Measurements from ENCODE around the gene PTS. TPM values are rescaled to one million over a fixed set of nuclear protein-coding genes. Genes with fewer than 3 reads are reported as not detected.

The PTS gene
- total and polyA plus RNA-seq, 7 donors = 17.2 to 86.5 (median 38.5) TPM

DNA sequence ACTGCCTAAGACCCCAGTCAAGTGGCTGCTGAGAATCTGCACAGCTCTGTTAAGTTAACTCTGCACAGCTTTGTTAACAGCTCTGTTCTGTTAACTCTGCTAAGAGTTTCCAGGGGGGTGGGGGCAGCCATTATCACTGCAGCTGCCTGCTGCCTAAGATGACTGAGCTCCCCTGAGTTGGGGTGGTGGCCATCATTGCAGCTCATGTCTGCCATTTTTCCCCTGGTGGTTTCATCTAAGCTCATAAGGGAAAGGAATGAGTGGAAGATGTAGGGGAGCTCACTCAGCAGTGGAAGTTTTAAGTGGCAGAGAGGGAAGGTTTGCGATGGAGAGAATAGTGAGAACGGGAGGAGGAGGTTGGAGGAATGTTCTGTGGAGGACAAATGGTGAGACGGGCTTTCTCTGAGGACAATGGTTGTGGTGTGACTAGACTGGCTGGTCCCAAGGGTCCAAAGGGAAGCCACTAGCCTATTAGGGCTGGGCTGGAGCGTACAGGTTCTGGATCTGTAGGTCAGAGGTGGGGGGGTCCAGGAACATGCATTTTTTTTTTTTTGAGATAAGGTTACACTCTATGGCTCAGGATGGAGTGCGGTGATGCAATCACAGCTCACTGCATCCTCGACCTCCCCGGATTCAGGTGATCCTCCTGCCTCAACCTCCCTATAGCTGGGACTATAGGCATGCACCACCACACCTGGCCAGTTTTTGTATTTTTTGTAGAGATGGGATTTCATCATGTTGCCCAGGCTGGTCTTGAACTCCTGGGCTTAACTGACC, 48.0 kb downstream of the PTS start:
- no peak overlapping the region for H3K27ac ChIP-seq
- H3K27me3 ChIP-seq = no peaks in the 10 kb centered on the region
- no peak for DNase-seq
- no peak overlapping the region for H3K4me3 ChIP-seq
- H3K36me3 ChIP-seq = no peaks in the 10 kb centered on the region
- H3K4me1 ChIP-seq = no peaks in the 10 kb centered on the region
- no peaks in the 10 kb centered on the region for H3K9me3 ChIP-seq
- TF ChIP-seq EP300 (IDR thresholded peaks at IDR 0.05) (no peak), POLR2A (IDR thresholded peaks at IDR 0.05) (no peak), POLR2AphosphoS5 (IDR thresholded peaks at IDR 0.05) (no peak)
- TF ChIP-seq, protein P1, sequence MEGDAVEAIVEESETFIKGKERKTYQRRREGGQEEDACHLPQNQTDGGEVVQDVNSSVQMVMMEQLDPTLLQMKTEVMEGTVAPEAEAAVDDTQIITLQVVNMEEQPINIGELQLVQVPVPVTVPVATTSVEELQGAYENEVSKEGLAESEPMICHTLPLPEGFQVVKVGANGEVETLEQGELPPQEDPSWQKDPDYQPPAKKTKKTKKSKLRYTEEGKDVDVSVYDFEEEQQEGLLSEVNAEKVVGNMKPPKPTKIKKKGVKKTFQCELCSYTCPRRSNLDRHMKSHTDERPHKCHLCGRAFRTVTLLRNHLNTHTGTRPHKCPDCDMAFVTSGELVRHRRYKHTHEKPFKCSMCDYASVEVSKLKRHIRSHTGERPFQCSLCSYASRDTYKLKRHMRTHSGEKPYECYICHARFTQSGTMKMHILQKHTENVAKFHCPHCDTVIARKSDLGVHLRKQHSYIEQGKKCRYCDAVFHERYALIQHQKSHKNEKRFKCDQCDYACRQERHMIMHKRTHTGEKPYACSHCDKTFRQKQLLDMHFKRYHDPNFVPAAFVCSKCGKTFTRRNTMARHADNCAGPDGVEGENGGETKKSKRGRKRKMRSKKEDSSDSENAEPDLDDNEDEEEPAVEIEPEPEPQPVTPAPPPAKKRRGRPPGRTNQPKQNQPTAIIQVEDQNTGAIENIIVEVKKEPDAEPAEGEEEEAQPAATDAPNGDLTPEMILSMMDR (IDR thresholded peaks at IDR 0.05) = no peak
- WGBS, 2 donors = 95% methylated on average over 7 of the region's 7 CpGs
- intact Hi-C loops (cut with DNase I) = no loop called here

DNA sequence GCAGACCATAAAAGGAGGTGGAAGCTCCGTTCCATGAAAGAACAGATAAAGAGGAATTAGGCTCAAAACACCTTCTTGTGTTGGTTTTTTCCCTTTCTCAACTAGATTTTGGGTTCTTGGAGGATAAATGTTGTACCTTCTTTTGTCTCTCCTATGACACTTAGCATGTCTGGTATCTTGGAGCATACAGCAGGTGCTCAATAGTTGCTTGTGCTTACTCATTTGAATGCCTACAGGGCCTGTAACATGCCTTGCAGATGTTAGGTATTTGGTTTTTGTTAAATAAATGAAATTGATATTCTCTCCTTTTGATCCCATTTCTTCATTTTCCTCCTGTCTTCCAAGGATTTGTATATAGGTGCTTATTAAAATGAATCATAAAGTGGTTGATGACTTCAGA, 50.8 kb downstream of the PTS start:
- no peak overlapping the region for H3K4me3 ChIP-seq
- H3K4me1 ChIP-seq = peaks cover 0 to 5% (median 3%) of the 10 kb centered on the region in 4 donors
- H3K36me3 ChIP-seq = no peaks in the 10 kb centered on the region
- TF ChIP-seq POLR2A (IDR thresholded peaks at IDR 0.05) (no peak), EP300 (IDR thresholded peaks at IDR 0.05) (no peak), POLR2AphosphoS5 (IDR thresholded peaks at IDR 0.05) (no peak)
- TF ChIP-seq, protein P1 (IDR thresholded peaks at IDR 0.05) = no peak
- H3K9me3 ChIP-seq = no peaks in the 10 kb centered on the region
- WGBS, 2 donors = 20 to 67% methylated on average over 1 of the region's 1 CpG
- DNase-seq = no peak
- H3K27me3 ChIP-seq = no peaks in the 10 kb centered on the region
- intact Hi-C loops (cut with DNase I) = no loop called here
- no peak overlapping the region for H3K27ac ChIP-seq

DNA sequence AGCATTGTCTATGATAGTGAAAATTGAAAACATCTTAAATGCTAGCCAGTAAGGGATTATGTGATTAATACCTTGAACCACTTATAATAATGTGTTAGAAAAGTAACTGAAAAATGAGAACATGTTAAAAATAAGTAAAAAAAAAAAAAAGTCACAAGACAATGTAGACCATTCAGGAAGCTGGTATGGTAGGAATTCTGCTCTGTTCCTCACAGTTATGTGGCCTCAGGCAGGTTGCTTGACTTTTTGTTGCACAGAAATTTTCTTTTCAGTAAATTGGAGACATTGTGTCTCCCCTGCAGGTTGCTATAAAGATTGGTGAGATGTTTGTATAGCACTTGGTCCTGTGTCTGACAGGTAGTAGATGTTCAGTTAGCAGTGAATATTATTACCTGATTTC, 51.7 kb downstream of the PTS start:
- TF ChIP-seq POLR2A (IDR thresholded peaks at IDR 0.05) (no peak), EP300 (IDR thresholded peaks at IDR 0.05) (no peak), POLR2AphosphoS5 (IDR thresholded peaks at IDR 0.05) (no peak)
- TF ChIP-seq, protein P1 (IDR thresholded peaks at IDR 0.05) = no peak
- no peak for DNase-seq
- Histone ChIP-seq H3K4me1 (peaks cover 0 to 5% (median 3%) of the 10 kb centered on the region in 4 donors), H3K4me3 (no peak overlapping the region), H3K36me3 (no peaks in the 10 kb centered on the region), H3K27me3 (no peaks in the 10 kb centered on the region), H3K9me3 (no peaks in the 10 kb centered on the region), H3K27ac (no peak overlapping the region)
- intact Hi-C loops (cut with DNase I) = no loop called here

DNA sequence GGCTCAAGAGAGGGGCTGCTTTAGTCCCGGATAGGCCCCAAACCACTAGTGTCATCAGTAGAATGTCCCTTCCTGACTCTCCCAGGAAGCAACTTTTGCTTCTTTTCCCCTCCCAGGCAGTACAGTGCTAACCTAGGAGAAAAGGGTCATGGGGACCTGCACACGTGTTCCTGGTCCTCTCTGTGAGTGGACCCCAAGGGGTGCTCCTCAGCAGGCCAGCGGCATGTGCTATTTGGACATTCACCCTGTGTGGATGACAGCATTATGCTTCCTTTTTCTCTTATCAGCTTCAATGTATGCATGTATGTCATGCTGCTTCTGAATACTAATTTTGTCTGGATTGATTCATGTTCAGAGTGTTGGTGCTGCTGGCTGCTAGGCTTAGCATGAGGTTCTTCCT, 52.6 kb downstream of the PTS start:
- H3K4me1 ChIP-seq = peaks cover 0 to 5% (median 3%) of the 10 kb centered on the region in 4 donors
- WGBS, 2 donors = 88 to 89% methylated on average over 3 of the region's 3 CpGs
- TF ChIP-seq, protein P1 (IDR thresholded peaks at IDR 0.05) = no peak
- TF ChIP-seq EP300 (IDR thresholded peaks at IDR 0.05) (no peak), POLR2AphosphoS5 (IDR thresholded peaks at IDR 0.05) (no peak), POLR2A (IDR thresholded peaks at IDR 0.05) (no peak)
- no peak for DNase-seq
- no peak overlapping the region for H3K4me3 ChIP-seq
- H3K27ac ChIP-seq = no peak overlapping the region
- intact Hi-C loops (cut with DNase I) = no loop called here
- no peaks in the 10 kb centered on the region for H3K36me3 ChIP-seq
- no peaks in the 10 kb centered on the region for H3K9me3 ChIP-seq
- no peaks in the 10 kb centered on the region for H3K27me3 ChIP-seq
